ENCODE results near the gene OLFM1. TPM values are rescaled to one million over a fixed set of nuclear protein-coding genes. Genes with fewer than 3 reads are reported as not detected.

OLFM1 gene
- total and polyA plus RNA-seq, 9 of the 15 experiments (the other 6 are each of a cell fraction or from before 2014, with no cell fraction given) = not detected

DNA sequence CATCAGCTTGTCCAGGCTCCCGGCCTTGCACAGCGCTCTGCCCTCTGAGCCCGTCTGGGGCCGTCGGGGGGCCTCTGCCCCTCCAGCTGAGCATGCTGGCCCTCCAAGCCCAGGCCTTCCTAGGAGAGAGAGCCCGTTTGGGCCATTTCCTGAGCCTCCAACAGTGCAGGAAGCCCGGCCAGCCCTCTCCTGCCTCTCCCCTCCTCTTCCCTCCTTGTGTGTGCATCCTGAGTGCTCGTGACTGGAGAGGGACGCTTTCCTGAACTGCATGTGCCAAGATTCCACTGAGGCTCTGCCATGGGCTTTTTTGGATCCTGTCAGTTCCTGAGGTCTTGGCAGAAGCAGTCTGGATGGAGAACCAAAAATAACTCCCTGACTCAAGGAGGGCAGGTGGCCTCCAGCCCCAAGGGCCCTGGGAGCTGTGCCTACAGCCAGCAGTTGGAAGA is 15.6 kb downstream of the OLFM1 start:
- Histone ChIP-seq H3K4me3 (no peak overlapping the region), H4K20me1 (replicated peaks; ENCODE audit: control insufficient read depth, insufficient read depth, low read length) (peaks cover 5% of the 10 kb centered on the region; the same call in 1 of the 2 replicates), H3K27me3 (ENCODE audit: control insufficient read depth in 2 of 2, insufficient read depth in 2 of 2, low read length in 2 of 2) (peaks cover 12 to 73% of the 10 kb centered on the region in 2 experiments; a peak in 4 of 5 replicates), H3K9me1 (ENCODE audit: control insufficient read depth, insufficient read depth, low read length) (no peaks in the 10 kb centered on the region), H3K9me3 (replicated peaks; ENCODE audit: control insufficient read depth, insufficient read depth, low read depth, low read length) (no peaks in the 10 kb centered on the region), H3K4me1 (replicated peaks in 1 of 2; ENCODE audit: control insufficient read depth in 2 of 2, insufficient read depth in 2 of 2, low read length in 2 of 2) (no peaks in the 10 kb centered on the region), H3K36me3 (ENCODE audit: control insufficient read depth, insufficient read depth, low read length) (no peaks in the 10 kb centered on the region), H2AFZ (ENCODE audit: low read depth, low read length) (no peak overlapping the region), H3K79me2 (ENCODE audit: control insufficient read depth, insufficient read depth, low read length) (no peaks in the 10 kb centered on the region), H3K9ac (ENCODE audit: insufficient read depth in 1 of 2, low read depth in 2 of 2, low read length in 2 of 2) (no peak overlapping the region), H3K27ac (ENCODE audit: extremely low read depth, low read depth, low read length) (no peak overlapping the region), H3K4me2 (ENCODE audit: insufficient read depth, low read length) (no peak overlapping the region)
- DNase-seq (ENCODE audit: extremely low read depth in 1 of 4, low spot score in 3 of 4) (no peak), ATAC-seq (no peak), FAIRE-seq (no peak)
- intact Hi-C loops (cut with micrococcal nuclease) = no loop called here
- WGBS (ENCODE audit: insufficient coverage, low coverage, missing lambda C conversion rate) = 0% methylated on average over 7 of the region's 9 CpGs
- POLR2A ChIA-PET = interaction anchor here (0.9 kb wide), 1 partner anchor 25 kb away, joined by 3 read pairs; no protein-coding TSS in a partner anchor
- CTCF ChIA-PET (ENCODE audit: low intra/inter-chr PET ratio) = no interaction called here
- TF ChIP-seq, protein P1, sequence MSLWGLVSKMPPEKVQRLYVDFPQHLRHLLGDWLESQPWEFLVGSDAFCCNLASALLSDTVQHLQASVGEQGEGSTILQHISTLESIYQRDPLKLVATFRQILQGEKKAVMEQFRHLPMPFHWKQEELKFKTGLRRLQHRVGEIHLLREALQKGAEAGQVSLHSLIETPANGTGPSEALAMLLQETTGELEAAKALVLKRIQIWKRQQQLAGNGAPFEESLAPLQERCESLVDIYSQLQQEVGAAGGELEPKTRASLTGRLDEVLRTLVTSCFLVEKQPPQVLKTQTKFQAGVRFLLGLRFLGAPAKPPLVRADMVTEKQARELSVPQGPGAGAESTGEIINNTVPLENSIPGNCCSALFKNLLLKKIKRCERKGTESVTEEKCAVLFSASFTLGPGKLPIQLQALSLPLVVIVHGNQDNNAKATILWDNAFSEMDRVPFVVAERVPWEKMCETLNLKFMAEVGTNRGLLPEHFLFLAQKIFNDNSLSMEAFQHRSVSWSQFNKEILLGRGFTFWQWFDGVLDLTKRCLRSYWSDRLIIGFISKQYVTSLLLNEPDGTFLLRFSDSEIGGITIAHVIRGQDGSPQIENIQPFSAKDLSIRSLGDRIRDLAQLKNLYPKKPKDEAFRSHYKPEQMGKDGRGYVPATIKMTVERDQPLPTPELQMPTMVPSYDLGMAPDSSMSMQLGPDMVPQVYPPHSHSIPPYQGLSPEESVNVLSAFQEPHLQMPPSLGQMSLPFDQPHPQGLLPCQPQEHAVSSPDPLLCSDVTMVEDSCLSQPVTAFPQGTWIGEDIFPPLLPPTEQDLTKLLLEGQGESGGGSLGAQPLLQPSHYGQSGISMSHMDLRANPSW (CRISPR knock-in tag; IDR thresholded peaks at IDR 0.05) = no peak
- no peak for TF ChIP-seq POLR2B (IDR thresholded peaks at IDR 0.05; ENCODE audit: low read depth, partially characterized antibody)
- TF ChIP-seq SMC3 (conservative IDR thresholded peaks at IDR 0.05; ENCODE audit: insufficient read depth, low read depth, low read length) = no peak
- no peak for TF ChIP-seq NCOA2 (IDR thresholded peaks at IDR 0.05; ENCODE audit: partially characterized antibody in 2 of 2)
- TF ChIP-seq HSF4 (CRISPR knock-in tag; IDR thresholded peaks at IDR 0.05; ENCODE audit: borderline replicate concordance) = no peak
- TF ChIP-seq, protein P2, sequence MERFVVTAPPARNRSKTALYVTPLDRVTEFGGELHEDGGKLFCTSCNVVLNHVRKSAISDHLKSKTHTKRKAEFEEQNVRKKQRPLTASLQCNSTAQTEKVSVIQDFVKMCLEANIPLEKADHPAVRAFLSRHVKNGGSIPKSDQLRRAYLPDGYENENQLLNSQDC (CRISPR knock-in tag; IDR thresholded peaks at IDR 0.05) = no peak
- TF ChIP-seq TCF7L2 (IDR thresholded peaks at IDR 0.05; ENCODE audit: low read depth, low read length) = no peak
- TF ChIP-seq ZNF778 (CRISPR knock-in tag; IDR thresholded peaks at IDR 0.05) = no peak
- no peak for TF ChIP-seq STAG1 (CRISPR knock-in tag; IDR thresholded peaks at IDR 0.05; ENCODE audit: borderline replicate concordance)
- TF ChIP-seq CREBBP (IDR thresholded peaks at IDR 0.05; ENCODE audit: low read depth, low read length) = no peak
- no TSS peak for BruUV-seq (replicated peaks)
- in situ Hi-C loops (cut with MboI) = no loop called here

All from K562 (cell line).